ENCODE results near the gene LDLRAD1.

DNA sequence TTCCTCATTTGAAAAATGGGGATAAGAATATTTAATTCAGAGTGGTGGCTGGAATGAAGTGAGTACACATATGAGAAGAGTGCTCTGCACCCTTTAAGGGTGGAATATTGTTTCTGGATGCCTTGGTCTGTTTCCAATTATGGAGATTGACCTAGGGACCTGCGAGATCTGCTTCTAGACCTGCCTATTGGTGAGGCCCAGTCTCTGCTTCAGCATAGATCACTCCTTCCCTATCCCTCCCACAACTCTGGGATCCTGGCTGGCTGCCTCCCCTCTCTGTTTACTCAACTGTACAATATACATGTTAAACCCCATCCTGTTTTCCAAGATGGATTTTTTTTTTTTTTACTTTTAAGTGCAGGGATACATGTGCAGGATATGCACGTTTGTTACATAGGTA is 6.4 kb upstream of the LDLRAD1 start:
- TF ChIP-seq, protein P1, sequence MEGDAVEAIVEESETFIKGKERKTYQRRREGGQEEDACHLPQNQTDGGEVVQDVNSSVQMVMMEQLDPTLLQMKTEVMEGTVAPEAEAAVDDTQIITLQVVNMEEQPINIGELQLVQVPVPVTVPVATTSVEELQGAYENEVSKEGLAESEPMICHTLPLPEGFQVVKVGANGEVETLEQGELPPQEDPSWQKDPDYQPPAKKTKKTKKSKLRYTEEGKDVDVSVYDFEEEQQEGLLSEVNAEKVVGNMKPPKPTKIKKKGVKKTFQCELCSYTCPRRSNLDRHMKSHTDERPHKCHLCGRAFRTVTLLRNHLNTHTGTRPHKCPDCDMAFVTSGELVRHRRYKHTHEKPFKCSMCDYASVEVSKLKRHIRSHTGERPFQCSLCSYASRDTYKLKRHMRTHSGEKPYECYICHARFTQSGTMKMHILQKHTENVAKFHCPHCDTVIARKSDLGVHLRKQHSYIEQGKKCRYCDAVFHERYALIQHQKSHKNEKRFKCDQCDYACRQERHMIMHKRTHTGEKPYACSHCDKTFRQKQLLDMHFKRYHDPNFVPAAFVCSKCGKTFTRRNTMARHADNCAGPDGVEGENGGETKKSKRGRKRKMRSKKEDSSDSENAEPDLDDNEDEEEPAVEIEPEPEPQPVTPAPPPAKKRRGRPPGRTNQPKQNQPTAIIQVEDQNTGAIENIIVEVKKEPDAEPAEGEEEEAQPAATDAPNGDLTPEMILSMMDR (IDR thresholded peaks at IDR 0.05): no peak
- TF ChIP-seq POLR2A (IDR thresholded peaks at IDR 0.05): no peak

Data from testis (tissue), 2 donors.